BJ (cell line): ENCODE results near the gene COL6A1. TPM values are rescaled to one million over a fixed set of nuclear protein-coding genes. Genes with fewer than 3 reads are reported as not detected.

ENCODE experiments used
- CTCF ChIA-PET: fragments of 350-600 bp; formaldehyde crosslinking; extraction: SDS; loops from one replicate; lab custom pipeline; 2021; ENCODE audit warnings: antibody characterized with exemption, inconsistent platforms; lab: Yijun Ruan, JAX
- POLR2A ChIA-PET: fragments of 300-600 bp; sonication (Branson Sonifier 250); formaldehyde crosslinking; extraction: SDS; loops from one replicate; lab custom pipeline; 2021; ENCODE audit warnings: antibody characterized with exemption; lab: Charles Lee
- DNase-seq: peaks from one replicate; pipeline ENCODE4 v3.0.0-alpha.2; 2011; ENCODE audit warnings: low read depth
- H3K27me3 ChIP-seq: 2 replicates; pipeline ENCODE4 v1.6.0; 2011; ENCODE audit warnings: low read length; ENCODE audit not compliant: control insufficient read depth, insufficient read depth
- H3K36me3 ChIP-seq: 2 replicates; pipeline ENCODE4 v1.5.1; 2011; ENCODE audit warnings: low read length; ENCODE audit not compliant: control insufficient read depth, insufficient read depth
- H3K4me3 ChIP-seq: 2 replicates; pipeline ENCODE4 v1.5.1; 2011; ENCODE audit warnings: low read depth, mild to moderate bottlenecking, control low read depth, low read length
- polyA minus RNA-seq: library from RNA; depleted of rRNA, polyadenylated mRNA; stranded (reverse); fragments of >200 nt; gene quantifications from 2 replicates; pipeline ENCODE4 v1.2.3, GENCODE V29; 2011; rRNA and poly(A)+ RNA removed
- polyA plus RNA-seq: library from polyadenylated mRNA; depleted of rRNA; stranded (reverse); fragments of >200 nt; gene quantifications from 2 replicates; pipeline ENCODE4 v1.2.3, GENCODE V29; 2011; rRNA removed
- TF ChIP-seq, protein P1 (sequence below): IDR thresholded peaks from 2 replicates; pipeline ENCODE4 v1.5.1; 2011; ENCODE audit warnings: low read depth, mild to moderate bottlenecking, control low read depth, inconsistent platforms, low read length, moderate library complexity; ENCODE audit not compliant: insufficient read depth

The COL6A1 gene
- 220 and 672 TPM in 2 replicates for polyA plus RNA-seq
- polyA minus RNA-seq = 103 and 155 TPM in 2 replicates

DNA sequence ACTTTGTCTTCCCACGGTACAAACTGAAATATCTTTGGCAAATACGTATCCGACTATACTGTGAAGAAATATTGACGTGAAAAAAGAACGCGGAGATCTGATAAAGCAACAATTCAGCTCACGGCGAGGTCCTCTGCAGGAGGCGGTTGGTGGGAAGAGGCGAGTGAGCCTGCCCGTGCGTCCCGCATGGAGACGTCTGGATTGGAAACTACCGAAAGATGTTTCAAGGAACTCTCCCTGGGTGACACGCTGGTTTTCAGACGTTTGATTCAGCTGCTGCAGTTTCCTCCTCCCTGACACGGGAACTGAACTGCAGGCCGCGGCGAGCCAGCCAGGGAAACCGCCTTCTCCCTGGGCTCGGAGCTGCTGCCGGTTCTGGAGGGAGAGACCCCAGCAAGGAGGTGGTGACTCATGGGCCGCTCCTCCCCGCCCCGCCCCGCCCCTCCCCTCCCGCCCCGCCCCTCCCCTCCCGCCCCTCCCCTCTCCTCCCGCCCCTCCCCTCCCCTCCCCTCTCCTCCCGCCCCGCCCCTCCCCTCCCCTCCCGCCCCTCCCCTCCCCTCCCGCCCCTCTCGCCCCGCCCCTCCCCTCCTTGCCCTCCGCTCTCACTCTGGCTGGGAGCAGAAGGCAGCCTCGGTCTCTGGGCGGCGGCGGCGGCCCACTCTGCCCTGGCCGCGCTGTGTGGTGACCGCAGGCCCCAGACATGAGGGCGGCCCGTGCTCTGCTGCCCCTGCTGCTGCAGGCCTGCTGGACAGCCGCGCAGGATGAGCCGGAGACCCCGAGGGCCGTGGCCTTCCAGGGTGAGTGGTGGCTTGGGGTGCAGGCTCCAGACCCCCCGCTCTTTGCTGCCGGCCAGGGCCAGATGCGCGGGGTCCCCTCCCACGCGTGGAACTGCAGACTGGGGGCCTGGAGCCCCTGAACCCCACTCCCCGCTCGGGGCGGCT lies at the start of gene COL6A1:
COL6A1 (plus strand) TSS at position 620 of the 941 bp plus-strand sequence; CDS start at position 701, 81 bp downstream.
- TF ChIP-seq, protein P1, sequence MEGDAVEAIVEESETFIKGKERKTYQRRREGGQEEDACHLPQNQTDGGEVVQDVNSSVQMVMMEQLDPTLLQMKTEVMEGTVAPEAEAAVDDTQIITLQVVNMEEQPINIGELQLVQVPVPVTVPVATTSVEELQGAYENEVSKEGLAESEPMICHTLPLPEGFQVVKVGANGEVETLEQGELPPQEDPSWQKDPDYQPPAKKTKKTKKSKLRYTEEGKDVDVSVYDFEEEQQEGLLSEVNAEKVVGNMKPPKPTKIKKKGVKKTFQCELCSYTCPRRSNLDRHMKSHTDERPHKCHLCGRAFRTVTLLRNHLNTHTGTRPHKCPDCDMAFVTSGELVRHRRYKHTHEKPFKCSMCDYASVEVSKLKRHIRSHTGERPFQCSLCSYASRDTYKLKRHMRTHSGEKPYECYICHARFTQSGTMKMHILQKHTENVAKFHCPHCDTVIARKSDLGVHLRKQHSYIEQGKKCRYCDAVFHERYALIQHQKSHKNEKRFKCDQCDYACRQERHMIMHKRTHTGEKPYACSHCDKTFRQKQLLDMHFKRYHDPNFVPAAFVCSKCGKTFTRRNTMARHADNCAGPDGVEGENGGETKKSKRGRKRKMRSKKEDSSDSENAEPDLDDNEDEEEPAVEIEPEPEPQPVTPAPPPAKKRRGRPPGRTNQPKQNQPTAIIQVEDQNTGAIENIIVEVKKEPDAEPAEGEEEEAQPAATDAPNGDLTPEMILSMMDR = peak; percentile 2; the same call in 1 of the 2 replicates
- Histone ChIP-seq H3K36me3 (peaks cover 31% of the 10 kb centered on the region), H3K4me3 (peak within 1 kb of the TSS; percentile 98), H3K27me3 (no peaks in the 10 kb centered on the region)
- POLR2A ChIA-PET = interaction anchor here (0.7 kb wide), 1 partner anchor 13 kb away, joined by 3 read pairs; no protein-coding TSS in a partner anchor
- CTCF ChIA-PET = interaction anchor here (0.8 to 1.8 kb wide), 2 partner anchors 10 to 12 kb away, joined by 3 to 11 read pairs; no protein-coding TSS in a partner anchor
- peak; percentile 47 for DNase-seq

DNA sequence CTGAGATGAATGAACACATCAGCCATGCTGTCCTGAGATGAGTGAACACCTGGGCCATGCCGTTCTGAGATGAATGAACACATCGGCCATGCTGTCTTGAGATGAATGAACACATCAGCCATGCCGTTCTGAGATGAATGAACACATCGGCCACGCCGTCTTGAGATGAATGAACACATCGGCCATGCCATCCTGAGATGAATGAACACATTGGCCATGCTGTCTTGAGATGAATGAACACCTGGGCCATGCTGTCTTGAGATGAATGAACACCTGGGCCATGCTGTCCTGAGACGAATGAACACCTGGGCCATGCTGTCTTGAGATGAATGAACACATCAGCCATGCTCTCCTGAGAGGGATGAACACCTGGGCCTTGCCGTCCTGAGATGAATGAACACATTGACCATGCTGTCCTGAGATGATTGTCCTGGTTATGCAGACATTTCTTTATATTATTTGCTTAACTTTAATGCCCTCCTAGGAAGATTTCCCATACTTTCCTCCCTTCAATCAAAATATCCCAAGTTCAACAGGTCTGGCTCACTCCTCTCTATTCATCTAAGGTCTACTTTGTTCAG lies 48.6 kb upstream of the COL6A1 start:
- ChIA-PET CTCF (no interaction called here), POLR2A (no interaction called here)
- Histone ChIP-seq H3K27me3 (no peaks in the 10 kb centered on the region; the same call in none of the 2 replicates), H3K36me3 (no peaks in the 10 kb centered on the region), H3K4me3 (no peak overlapping the region)
- TF ChIP-seq, protein P1 = no peak
- DNase-seq = no peak

DNA sequence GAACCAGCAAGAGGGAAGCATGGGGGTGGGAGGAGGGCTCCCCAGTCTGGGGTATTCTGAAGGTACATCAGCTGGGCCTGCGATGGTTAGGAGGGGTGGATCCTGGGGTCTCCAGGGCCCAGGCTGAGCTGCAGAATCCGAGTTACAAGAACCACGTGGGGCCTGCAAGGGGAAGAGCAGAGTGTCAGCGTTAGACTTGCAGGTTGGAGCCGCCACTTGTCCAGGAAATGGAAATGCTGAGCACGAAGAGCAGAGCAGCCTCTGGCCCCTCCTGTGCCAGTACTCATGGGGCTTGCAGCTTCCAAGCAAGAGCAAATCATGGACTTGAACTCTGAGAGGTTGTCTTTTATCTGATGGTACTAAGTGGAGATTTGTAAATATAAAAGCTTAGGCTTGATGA lies 47.5 kb upstream of the COL6A1 start:
- CTCF ChIA-PET = interaction anchor here (4.6 kb wide), 1 partner anchor 11 kb away, joined by 14 read pairs; no protein-coding TSS in a partner anchor
- POLR2A ChIA-PET = no interaction called here

DNA sequence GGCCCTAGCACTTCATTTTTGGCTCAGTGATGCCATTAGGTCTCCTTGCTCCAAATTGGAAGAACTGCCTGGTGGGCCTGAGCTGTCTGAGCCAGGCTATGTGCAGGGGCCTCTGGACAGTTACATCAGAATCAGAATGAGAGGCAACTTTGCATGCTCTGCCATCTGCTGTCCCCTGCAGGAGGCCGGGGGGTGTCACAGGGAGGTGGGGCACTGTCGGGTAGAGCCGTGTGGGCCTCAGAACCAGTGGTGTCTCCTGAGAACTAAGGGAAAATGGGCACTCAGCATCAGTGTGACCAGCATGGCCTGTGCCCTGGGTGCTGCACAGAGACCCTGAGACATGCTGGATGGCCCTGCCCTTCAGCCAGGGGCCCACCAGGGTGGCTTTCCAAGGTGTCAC lies 47.0 kb upstream of the COL6A1 start:
- H3K27me3 ChIP-seq = no peaks in the 10 kb centered on the region; the same call in none of the 2 replicates
- ChIA-PET POLR2A (no interaction called here), CTCF (interaction anchor here (4.6 kb wide), 1 partner anchor 12 kb away, joined by 14 read pairs; no protein-coding TSS in a partner anchor)
- H3K36me3 ChIP-seq = no peaks in the 10 kb centered on the region
- DNase-seq = no peak
- TF ChIP-seq, protein P1 = no peak
- H3K4me3 ChIP-seq = no peak overlapping the region

More for the DNA sequence above, 47.5 kb upstream of the COL6A1 start:
- Histone ChIP-seq H3K36me3 (no peaks in the 10 kb centered on the region), H3K4me3 (no peak overlapping the region), H3K27me3 (no peaks in the 10 kb centered on the region; the same call in none of the 2 replicates)
- TF ChIP-seq, protein P1 = no peak
- DNase-seq = no peak

- CTCF ChIA-PET = interaction anchor here (1.9 to 4.6 kb wide), 2 partner anchors 10 to 13 kb away, joined by 4 to 14 read pairs; no protein-coding TSS in a partner anchor
- no peaks in the 10 kb centered on the region; the same call in 1 of the 2 replicates for H3K27me3 ChIP-seq
- no peak for DNase-seq
These were observed 45.9 kb upstream of the COL6A1 start for GRCh38 chr21:45935628-45936027.

More at GRCh38 chr21:45935628-45936027, 45.9 kb upstream of the COL6A1 start:
- POLR2A ChIA-PET = no interaction called here
- Histone ChIP-seq H3K4me3 (no peak overlapping the region), H3K36me3 (no peaks in the 10 kb centered on the region)
- TF ChIP-seq, protein P1 = no peak
